H9 (cell line): Measurements from ENCODE around the gene ZMIZ1. TPM values are rescaled to one million over a fixed set of nuclear protein-coding genes. Genes with fewer than 3 reads are reported as not detected.

Source experiments
- DNase-seq: peaks from one replicate; pipeline ENCODE4 v3.0.0-alpha.2; 2017
- H2AFZ ChIP-seq: one replicate; pipeline ENCODE4 v1.6.1; 2013; ENCODE audit warnings: mild to moderate bottlenecking, low read length, control low read depth, moderate library complexity
- H2AK5ac ChIP-seq: 2 replicates; pipeline ENCODE4 v1.6.1; 2013; ENCODE audit warnings: low read length, control low read depth, mixed read lengths; ENCODE audit not compliant: insufficient read length
- H2BK120ac ChIP-seq: one replicate; pipeline ENCODE4 v1.6.1; 2013; ENCODE audit warnings: low read depth, mild to moderate bottlenecking, low read length, control low read depth, inconsistent platforms; ENCODE audit not compliant: poor library complexity, severe bottlenecking
- H2BK12ac ChIP-seq: 2 replicates; pipeline ENCODE4 v1.6.1; 2013; ENCODE audit warnings: low read length, control low read depth, mixed read lengths, low read depth; ENCODE audit not compliant: insufficient read length
- H2BK15ac ChIP-seq: 2 replicates; pipeline ENCODE4 v1.6.1; 2013; ENCODE audit warnings: low read depth, low read length, control low read depth
- H2BK20ac ChIP-seq: one replicate; pipeline ENCODE4 v1.6.1; 2013; ENCODE audit warnings: low read depth, mild to moderate bottlenecking, low read length, control low read depth, inconsistent platforms; ENCODE audit not compliant: poor library complexity, severe bottlenecking
- H2BK5ac ChIP-seq: 2 replicates; pipeline ENCODE4 v1.6.1; 2013; ENCODE audit warnings: low read length, control low read depth, mixed read lengths; ENCODE audit not compliant: insufficient read length
- H3K14ac ChIP-seq: 2 replicates; pipeline ENCODE4 v1.6.1; 2013; ENCODE audit warnings: low read length, control low read depth; ENCODE audit not compliant: insufficient read depth
- H3K18ac ChIP-seq: 2 replicates; pipeline ENCODE4 v1.6.1; 2013; ENCODE audit warnings: low read depth, mild to moderate bottlenecking, mixed read lengths, low read length, control low read depth; ENCODE audit not compliant: insufficient read length
- H3K23ac ChIP-seq: 2 replicates; pipeline ENCODE4 v1.6.1; 2013; ENCODE audit warnings: low read length, control low read depth, mixed read lengths, low read depth; ENCODE audit not compliant: insufficient read length
- H3K23me2 ChIP-seq: 2 replicates; pipeline ENCODE4 v1.6.1; 2013; ENCODE audit warnings: low read depth, mild to moderate bottlenecking, mixed read lengths, low read length, control low read depth; ENCODE audit not compliant: insufficient read length, poor library complexity, severe bottlenecking
- H3K27ac ChIP-seq: 2 replicates; pipeline ENCODE4 v1.5.1; 2013; ENCODE audit warnings: low read length, control low read depth, mixed read lengths, low read depth; ENCODE audit not compliant: insufficient read length
- H3K27me3 ChIP-seq: 2 replicates; pipeline ENCODE4 v1.6.1; 2013; ENCODE audit warnings: low read length, control low read depth, inconsistent platforms; ENCODE audit not compliant: insufficient read depth
- H3K4ac ChIP-seq: 2 replicates; pipeline ENCODE4 v1.6.1; 2013; ENCODE audit warnings: low read depth, mild to moderate bottlenecking, control low read depth, inconsistent platforms, low read length, moderate library complexity
- H3K4me1 ChIP-seq: 2 replicates; pipeline ENCODE4 v1.6.1; 2013; ENCODE audit warnings: low read length, control low read depth, inconsistent platforms; ENCODE audit not compliant: insufficient read depth
- H3K4me2 ChIP-seq: 2 replicates; pipeline ENCODE4 v1.6.1; 2013; ENCODE audit warnings: low read length, control low read depth, mixed read lengths; ENCODE audit not compliant: insufficient read length, insufficient read depth
- H3K56ac ChIP-seq: 2 replicates; pipeline ENCODE4 v1.6.1; 2013; ENCODE audit warnings: low read depth, mild to moderate bottlenecking, mixed read lengths, low read length, control low read depth; ENCODE audit not compliant: insufficient read length
- H3K79me1 ChIP-seq: 2 replicates; pipeline ENCODE4 v1.6.1; 2013; ENCODE audit warnings: low read depth, mild to moderate bottlenecking, moderate library complexity, low read length, control low read depth, inconsistent platforms; ENCODE audit not compliant: insufficient read depth, poor library complexity, severe bottlenecking
- H3K79me2 ChIP-seq: 2 replicates; pipeline ENCODE4 v1.6.1; 2013; ENCODE audit warnings: low read length, control low read depth, inconsistent platforms; ENCODE audit not compliant: insufficient read depth
- H3K9ac ChIP-seq: 2 replicates; pipeline ENCODE4 v1.6.1; 2013; ENCODE audit warnings: low read length, control low read depth, mixed read lengths; ENCODE audit not compliant: insufficient read length; ENCODE audit errors: extremely low read depth
- H3K9me3 ChIP-seq: one replicate; pipeline ENCODE4 v1.6.1; 2013; ENCODE audit warnings: low read depth, low read length, inconsistent platforms; ENCODE audit not compliant: control insufficient read depth
- H3T11ph ChIP-seq: one replicate; pipeline ENCODE4 v1.6.1; 2013; ENCODE audit warnings: mild to moderate bottlenecking, low read length, control low read depth, inconsistent platforms
- H4K20me1 ChIP-seq: one replicate; pipeline ENCODE4 v1.6.1; 2013; ENCODE audit not compliant: control insufficient read depth, insufficient read length, insufficient read depth
- H4K5ac ChIP-seq: 2 replicates; pipeline ENCODE4 v1.6.1; 2013; ENCODE audit warnings: low read depth, mild to moderate bottlenecking, mixed read lengths, low read length, control low read depth; ENCODE audit not compliant: insufficient read length
- H4K8ac ChIP-seq: replicated peaks from 2 replicates; pipeline ENCODE4 v1.6.1; 2013; ENCODE audit warnings: low read length, control low read depth, mixed read lengths, low read depth; ENCODE audit not compliant: insufficient read length
- H4K91ac ChIP-seq: 2 replicates; pipeline ENCODE4 v1.6.1; 2013; ENCODE audit warnings: low read depth, mild to moderate bottlenecking, moderate library complexity, mixed read lengths, low read length, control low read depth; ENCODE audit not compliant: insufficient read length
- H3K27ac Mint-ChIP-seq, 3 experiments: 2 replicates in 2 of 3; 3 replicates in 1 of 3; pipeline ENCODE4 v1.8.0; 2020 to 2021; ENCODE audit warnings: mixed read lengths in 3 of 3, mild to moderate bottlenecking in 1 of 3, moderate library complexity in 1 of 3
- H3K27me3 Mint-ChIP-seq: 2 replicates; pipeline ENCODE4 v1.8.0; 2021; ENCODE audit warnings: low read depth, mild to moderate bottlenecking, moderate library complexity, mixed read lengths
- H3K36me3 Mint-ChIP-seq, 3 experiments: 2 replicates in 2 of 3; 3 replicates in 1 of 3; pipeline ENCODE4 v1.8.0; 2020 to 2021; ENCODE audit warnings: low read depth in 3 of 3, mixed read lengths in 3 of 3; ENCODE audit not compliant: insufficient read depth in 1 of 3
- H3K4me1 Mint-ChIP-seq, 2 experiments: 2 replicates each; pipeline ENCODE4 v1.8.0; 2020; ENCODE audit warnings: mixed read lengths in 2 of 2
- H3K4me3 Mint-ChIP-seq, 2 experiments: 2 replicates in 1 of 2; 3 replicates in 1 of 2; pipeline ENCODE4 v1.8.0; 2020 to 2021; ENCODE audit warnings: mild to moderate bottlenecking in 2 of 2, mixed read lengths in 2 of 2, moderate library complexity in 1 of 2
- H3K9me3 Mint-ChIP-seq, 2 experiments: 2 replicates in 1 of 2; 3 replicates in 1 of 2; pipeline ENCODE4 v1.8.0; 2020; ENCODE audit warnings: mild to moderate bottlenecking in 2 of 2, mixed read lengths in 2 of 2, moderate library complexity in 1 of 2
- CTCF ChIP-seq: fragments of 200-600 bp; sonication (generic); conservative IDR thresholded peaks from 3 replicates; pipeline ENCODE4 v1.8.0; 2021; ENCODE audit warnings: antibody characterized with exemption, mild to moderate bottlenecking
- WGBS: extraction: QIAGEN DNeasy Blood & Tissue Kit; methylation state at CpG from one replicate; pipeline ENCODE4 v1.1.7; 2013; ENCODE audit warnings: missing lambda C conversion rate, low lambda C conversion rate, mixed read lengths; ENCODE audit not compliant: insufficient read length; ENCODE audit errors: extremely low coverage; 5-methylcytosine and 5-hydroxymethylcytosine counted together
- total RNA-seq: library from RNA; stranded (reverse); gene quantifications from 2 replicates; pipeline ENCODE4 v1.2.1, GENCODE V29; 2021

Gene ZMIZ1
- total RNA-seq, 1 experiment from 2014 or later, result 36.9 TPM

- no peak for DNase-seq
- Histone ChIP-seq H3K79me2 (no peaks in the 10 kb centered on the region), H3K79me1 (no peaks in the 10 kb centered on the region), H4K5ac (no peak overlapping the region), H3K56ac (no peak overlapping the region), H3K23ac (no peak overlapping the region), H2BK5ac (no peak overlapping the region), H2BK20ac (no peak overlapping the region), H2BK120ac (no peak overlapping the region), H3K9ac (no peak overlapping the region), H2AK5ac (no peak overlapping the region), H3K4me2 (no peak overlapping the region), H2BK15ac (no peak overlapping the region), H2AFZ (no peak overlapping the region), H3K27me3 (no peaks in the 10 kb centered on the region), H3K23me2 (no peaks in the 10 kb centered on the region), H3K14ac (no peak overlapping the region; the same call in 1 of the 2 replicates), H3K18ac (no peak overlapping the region), H3T11ph (no peak overlapping the region), H4K20me1 (no peaks in the 10 kb centered on the region), H3K27ac (no peak overlapping the region), H2BK12ac (no peak overlapping the region), H3K4ac (no peak overlapping the region), H3K4me1 (no peaks in the 10 kb centered on the region), H3K9me3 (no peaks in the 10 kb centered on the region), H4K8ac (no peak overlapping the region), H4K91ac (no peak overlapping the region)
- H3K27me3 Mint-ChIP-seq, result peaks cover 4% of the 10 kb centered on the region; the same call in 1 of the 2 replicates
- no CpG with 5 or more reads among the region's 6 CpGs for WGBS
- H3K36me3 Mint-ChIP-seq, result no peaks in the 10 kb centered on the region
- H3K9me3 Mint-ChIP-seq, result no peaks in the 10 kb centered on the region; a peak in 1 of 5 replicates
- H3K4me1 Mint-ChIP-seq, result peaks cover 7 to 16% of the 10 kb centered on the region in 2 experiments
- no peak overlapping the region for H3K27ac Mint-ChIP-seq
- H3K4me3 Mint-ChIP-seq, result no peak overlapping the region
- no peak for TF ChIP-seq CTCF
Observed at GRCh38 chr10:79024296-79024695, 44.5 kb upstream of the ZMIZ1 start.
